GM12873 (cell line): Measurements from ENCODE around the gene UBE2K.

ENCODE experiments used
- TF ChIP-seq, protein P1 (sequence below): IDR thresholded peaks from 2 replicates; pipeline ENCODE4 v1.5.1; 2012; ENCODE audit warnings: low read depth, mild to moderate bottlenecking, moderate library complexity, low read length, control low read depth; ENCODE audit not compliant: insufficient read depth; ENCODE audit errors: missing control alignments

The UBE2K gene

DNA sequence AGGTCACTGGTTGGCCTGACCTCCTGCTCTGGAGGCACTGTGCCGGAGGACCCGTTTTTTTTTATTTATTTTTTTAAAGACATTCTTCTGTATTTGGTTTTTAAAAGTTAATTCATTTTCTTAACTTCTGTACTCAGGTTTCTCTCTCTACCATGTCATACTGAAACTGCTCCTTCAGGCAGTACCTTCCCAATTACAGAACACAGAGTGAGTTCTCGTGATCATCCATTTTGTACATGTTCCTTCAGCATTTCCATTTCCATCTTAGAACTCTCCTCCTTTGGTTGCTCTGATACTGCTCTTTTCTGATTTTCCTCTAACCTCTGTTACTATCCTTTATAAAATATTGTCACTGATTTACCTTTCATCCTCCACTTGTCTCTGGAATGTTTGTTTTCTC, 17.9 kb downstream of the UBE2K start:
- TF ChIP-seq, protein P1, sequence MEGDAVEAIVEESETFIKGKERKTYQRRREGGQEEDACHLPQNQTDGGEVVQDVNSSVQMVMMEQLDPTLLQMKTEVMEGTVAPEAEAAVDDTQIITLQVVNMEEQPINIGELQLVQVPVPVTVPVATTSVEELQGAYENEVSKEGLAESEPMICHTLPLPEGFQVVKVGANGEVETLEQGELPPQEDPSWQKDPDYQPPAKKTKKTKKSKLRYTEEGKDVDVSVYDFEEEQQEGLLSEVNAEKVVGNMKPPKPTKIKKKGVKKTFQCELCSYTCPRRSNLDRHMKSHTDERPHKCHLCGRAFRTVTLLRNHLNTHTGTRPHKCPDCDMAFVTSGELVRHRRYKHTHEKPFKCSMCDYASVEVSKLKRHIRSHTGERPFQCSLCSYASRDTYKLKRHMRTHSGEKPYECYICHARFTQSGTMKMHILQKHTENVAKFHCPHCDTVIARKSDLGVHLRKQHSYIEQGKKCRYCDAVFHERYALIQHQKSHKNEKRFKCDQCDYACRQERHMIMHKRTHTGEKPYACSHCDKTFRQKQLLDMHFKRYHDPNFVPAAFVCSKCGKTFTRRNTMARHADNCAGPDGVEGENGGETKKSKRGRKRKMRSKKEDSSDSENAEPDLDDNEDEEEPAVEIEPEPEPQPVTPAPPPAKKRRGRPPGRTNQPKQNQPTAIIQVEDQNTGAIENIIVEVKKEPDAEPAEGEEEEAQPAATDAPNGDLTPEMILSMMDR: no peak

DNA sequence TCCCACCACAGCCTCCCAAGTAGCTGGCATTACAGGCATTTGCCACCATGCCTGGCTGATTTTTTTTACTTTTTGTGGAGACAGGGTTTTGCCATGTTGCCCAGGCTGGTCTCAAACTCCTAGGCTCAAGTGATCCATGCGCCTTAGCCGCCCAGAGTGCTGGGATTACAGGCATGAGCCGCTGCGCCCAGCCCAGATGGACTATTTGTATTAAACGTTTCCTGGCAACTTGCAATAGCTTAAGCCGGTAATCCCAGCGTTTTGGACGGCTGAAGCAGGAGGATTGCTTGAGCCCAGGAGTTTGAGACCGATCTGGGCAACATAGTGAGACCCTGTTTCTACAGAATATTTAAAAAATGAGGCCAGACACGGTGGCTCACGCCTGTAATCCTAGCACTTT, 18.4 kb downstream of the UBE2K start:
- TF ChIP-seq, protein P1: no peak

DNA sequence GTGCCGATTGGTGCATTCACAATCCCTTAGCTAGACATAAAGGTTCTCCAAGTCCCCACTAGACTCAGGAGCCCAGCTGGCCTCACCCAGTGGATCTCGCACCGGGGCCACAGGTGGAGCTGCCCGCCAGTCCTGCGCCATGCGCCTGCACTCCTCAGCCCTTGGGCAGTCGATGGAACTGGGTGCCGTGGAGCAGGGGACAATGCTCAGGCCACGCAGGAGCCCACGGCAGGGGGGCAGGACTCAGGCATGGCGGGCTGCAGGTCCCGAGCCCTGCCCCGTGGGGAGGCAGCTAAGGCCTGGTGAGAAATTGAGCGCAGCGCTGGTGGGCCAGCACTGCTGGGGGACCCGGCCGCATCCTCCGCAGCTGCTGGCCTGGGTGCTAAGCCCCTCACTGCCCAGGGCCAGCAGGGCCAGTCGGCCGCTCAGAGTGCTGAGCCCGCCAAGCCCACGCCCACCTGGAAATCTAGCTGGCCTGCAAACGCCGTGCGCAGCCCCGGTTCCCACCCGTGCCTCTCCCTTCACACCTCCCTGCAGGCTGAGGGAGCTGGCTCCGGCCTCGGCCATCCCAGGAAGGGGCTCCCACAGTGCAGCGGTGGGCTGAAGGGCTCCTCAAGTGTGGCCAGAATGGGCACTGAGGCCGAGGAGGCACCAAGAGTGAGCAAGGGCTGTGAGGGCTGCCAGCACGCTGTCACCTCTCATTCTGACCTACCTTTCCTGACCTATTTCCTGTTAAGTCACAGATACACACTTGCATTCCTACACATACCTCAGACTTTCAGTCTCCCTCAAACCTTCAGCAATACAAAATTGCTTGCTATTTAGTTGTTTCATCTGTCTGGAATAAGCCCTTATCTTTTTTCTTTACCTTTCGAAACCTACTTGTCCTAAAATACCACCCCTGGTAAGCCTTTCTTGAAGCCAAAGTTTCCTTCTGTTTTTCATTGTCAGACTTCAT, 20.7 kb downstream of the UBE2K start:
- TF ChIP-seq, protein P1: no peak

DNA sequence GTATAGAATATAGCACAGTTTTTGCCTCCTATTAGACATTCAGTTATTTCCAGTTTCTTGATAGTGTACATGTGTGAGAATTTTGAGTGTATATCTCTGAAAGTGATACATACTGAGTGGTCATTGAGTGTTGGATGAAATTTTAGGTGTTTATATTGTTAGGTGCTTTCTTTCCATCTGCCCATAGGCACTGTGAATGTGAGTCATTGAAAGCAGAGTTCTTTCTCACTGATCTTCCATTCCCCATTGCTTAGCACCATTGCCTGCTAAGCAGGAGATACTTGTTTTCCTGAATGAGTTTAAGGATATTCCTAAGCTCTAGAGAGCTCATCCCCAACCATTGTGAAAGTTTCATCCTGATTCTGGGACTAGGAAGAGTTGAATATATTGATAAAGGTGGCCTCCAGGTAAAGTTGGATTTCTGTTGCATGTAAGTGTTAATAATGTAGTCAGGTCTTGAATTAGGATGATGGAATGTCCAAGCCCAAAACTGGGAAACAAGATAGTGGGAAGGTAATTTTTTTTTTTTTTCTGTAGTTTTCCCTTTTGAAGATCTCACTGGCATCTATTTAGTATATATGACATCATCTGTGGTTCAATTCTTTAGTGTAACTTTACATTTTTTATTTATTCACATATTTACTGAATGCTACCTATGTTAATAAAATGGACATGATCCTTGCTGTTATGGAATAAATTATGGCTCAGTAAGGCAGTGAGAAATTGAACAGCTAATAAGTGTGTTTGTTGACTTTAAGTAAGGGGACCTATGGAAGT, 22.1 kb downstream of the UBE2K start:
- TF ChIP-seq, protein P1: no peak

DNA sequence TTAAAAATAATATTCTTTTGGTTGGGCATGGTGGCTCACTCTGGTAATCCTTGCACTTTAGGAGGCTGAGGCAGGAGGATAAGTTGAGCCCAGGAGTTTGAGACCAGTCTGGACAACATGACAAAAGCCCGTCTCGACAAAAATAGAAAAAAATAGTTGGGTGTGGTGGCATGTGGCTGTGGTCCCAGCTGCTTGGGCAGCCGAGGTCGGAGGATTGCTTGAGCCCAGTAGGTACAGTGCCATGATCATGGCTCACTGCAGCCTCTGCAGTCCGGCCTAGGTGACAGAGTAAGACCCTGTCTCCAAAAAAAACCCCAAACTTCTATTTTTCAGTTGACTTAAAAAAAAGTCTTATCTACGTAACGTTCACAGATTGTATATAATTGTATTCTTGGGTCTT, 23.9 kb downstream of the UBE2K start:
- TF ChIP-seq, protein P1: no peak

DNA sequence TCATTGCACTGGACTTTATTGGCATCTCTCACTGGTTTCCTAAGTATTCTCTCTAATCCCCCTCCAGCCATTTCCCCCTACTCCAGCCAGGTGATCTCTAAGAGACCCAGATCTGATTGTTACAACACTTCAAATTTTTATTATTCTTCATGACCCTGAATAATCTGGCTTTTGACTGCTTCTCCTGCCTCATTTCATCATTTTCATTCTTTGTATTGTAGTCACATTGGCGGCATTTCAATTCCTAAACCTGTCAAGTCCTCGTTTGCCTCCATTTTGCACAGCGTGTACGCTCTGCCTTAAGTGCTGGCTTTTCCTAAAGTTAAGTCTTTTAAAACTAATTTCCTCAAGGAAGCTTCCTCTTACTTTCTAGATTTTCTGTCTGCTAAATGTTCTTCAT, 31.6 kb downstream of the UBE2K start:
- TF ChIP-seq, protein P1: no peak

DNA sequence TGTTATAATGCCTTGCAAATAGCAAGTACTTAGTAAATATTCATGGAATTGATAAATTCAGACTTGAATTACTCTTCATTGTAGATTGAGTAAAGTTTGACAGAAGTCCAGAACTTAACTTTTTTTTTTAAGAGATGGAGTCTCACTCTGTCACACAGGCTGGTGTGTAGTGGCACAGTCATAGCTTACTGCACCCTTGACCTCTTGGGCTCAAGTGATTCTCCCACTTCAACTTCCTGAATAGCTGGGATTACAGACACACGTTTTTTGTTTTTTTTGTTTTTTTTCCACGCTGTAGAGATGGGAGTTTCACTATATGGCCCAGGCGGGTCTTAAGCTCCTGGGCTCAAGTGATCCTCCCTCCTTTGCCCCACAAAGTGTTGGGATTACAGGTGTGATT, 32.1 kb downstream of the UBE2K start:
- TF ChIP-seq, protein P1: no peak
